Activated CD8-positive, alpha-beta memory T cell treated with anti-CD3 and anti-CD28 coated beads, Interleukin-2, amount 50 U/mL, for 4 hours (primary cell): ENCODE measurements around the gene HDX.
"Not testable (repeated sequence)": the region's sequence is repeated elsewhere in the genome, so short reads cannot be mapped to it uniquely, and the experiment has no call there.

Experiments
- DNase-seq: peaks from one replicate; pipeline ENCODE4 v3.0.0-alpha.2; 2020

The HDX gene, protein sequence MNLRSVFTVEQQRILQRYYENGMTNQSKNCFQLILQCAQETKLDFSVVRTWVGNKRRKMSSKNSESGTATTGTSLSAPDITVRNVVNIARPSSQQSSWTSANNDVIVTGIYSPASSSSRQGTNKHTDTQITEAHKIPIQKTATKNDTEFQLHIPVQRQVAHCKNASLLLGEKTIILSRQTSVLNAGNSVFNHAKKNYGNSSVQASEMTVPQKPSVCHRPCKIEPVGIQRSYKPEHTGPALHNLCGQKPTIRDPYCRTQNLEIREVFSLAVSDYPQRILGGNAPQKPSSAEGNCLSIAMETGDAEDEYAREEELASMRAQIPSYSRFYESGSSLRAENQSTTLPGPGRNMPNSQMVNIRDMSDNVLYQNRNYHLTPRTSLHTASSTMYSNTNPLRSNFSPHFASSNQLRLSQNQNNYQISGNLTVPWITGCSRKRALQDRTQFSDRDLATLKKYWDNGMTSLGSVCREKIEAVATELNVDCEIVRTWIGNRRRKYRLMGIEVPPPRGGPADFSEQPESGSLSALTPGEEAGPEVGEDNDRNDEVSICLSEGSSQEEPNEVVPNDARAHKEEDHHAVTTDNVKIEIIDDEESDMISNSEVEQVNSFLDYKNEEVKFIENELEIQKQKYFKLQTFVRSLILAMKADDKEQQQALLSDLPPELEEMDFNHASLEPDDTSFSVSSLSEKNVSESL

DNA sequence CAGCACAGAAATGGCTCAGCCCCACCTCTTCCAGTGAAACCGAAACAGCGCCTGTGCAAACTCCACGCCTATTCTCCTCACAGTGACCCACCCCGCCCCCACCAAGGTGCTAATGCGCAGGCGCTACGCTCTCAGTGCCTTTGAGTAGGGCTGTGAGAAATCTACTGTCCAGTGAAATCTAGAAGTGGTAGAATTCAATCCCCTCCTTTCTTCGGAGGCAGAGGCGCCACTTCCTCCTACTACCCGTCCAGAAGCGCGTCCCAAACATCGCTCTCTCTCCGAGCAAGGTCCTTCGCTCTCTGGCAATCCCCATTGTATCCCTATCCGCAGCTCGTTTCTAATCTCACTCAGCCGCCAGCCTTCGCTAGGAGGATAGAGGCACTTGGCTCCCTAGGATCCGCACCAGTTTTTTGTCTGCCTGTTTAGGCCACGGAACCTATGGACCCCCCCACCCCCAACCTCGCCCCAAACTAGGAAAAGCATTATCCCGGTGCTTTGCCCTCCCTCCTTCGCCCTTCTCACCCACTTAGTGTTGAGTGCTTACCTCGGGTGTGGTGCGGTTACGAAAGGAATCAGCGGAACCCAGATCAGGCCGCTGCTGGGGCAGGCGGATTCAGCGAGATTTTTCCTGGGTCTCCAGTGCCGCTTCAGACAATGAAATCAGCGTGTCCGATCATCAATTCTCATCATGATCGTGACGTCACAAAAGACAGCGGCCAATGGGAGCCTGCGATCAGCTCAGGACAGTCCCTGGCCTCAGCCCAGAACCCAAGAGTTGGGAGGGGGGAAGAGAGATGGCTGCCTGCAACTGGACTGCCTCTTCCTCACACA is at the start of gene HDX:
Gene HDX, minus strand, starts transcription at position 656 of the 831 bp plus-strand sequence. CDS start 27,056 bp downstream, outside the sequence.
- DNase-seq: peak; percentile 60

DNA sequence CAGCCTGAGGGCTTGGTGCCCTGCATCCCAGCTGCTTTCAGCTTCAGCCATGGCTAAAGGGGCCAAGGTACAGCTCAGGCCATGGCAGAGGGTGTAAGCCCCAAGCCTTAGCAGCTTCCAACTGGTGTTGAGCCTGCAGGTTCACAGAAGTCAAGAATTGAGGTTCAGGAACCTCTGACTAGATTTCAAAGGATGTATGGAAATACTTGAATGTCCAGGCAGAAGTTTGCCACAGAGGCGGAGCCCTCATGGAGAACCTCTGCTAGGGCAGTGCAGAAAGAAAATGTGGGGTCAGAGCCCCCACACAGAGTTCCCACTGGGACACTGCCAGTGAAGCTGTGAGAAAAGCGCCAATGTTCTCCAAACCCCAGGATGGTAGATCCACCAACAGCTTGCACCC is 39.1 kb upstream of the HDX start:
- DNase-seq: not testable (repeated sequence)

DNA sequence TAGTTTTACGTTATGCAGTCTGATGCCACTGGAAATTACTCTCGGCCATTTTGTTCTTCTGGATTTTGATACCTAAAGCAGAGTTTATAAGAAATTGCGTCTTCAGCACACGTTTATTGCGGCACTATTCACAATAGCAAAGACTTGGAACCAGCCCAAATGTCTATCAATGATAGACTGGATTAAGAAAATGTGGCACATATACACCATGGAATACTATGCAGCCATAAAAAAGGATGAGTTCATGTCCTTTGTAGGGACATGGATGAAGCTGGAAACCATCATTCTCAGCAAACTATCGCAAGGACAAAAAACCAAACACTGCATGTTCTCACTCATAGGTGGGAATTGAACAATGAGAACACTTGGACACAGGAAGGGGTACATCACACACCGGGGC is 35.4 kb upstream of the HDX start:
- DNase-seq: not testable (repeated sequence)

DNA sequence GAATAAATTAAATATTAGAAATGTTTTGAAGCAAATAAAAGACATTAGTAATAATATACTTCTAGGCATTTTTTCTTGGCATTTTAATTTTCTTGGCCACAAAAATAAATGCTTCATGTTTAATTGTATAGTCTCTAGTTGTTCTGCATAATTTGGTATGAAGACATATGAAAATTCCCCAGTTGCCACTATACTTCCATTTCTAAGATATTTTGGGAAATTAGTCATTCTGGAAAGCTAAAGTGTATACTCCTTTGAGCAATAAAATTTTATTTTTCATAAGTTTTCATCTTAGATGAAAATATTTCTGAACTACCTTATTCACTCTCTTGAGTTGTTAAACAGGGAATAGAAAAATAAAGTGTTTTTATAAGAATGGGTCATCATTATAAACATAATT is 13.8 kb downstream of the HDX start:
- DNase-seq: no peak

DNA sequence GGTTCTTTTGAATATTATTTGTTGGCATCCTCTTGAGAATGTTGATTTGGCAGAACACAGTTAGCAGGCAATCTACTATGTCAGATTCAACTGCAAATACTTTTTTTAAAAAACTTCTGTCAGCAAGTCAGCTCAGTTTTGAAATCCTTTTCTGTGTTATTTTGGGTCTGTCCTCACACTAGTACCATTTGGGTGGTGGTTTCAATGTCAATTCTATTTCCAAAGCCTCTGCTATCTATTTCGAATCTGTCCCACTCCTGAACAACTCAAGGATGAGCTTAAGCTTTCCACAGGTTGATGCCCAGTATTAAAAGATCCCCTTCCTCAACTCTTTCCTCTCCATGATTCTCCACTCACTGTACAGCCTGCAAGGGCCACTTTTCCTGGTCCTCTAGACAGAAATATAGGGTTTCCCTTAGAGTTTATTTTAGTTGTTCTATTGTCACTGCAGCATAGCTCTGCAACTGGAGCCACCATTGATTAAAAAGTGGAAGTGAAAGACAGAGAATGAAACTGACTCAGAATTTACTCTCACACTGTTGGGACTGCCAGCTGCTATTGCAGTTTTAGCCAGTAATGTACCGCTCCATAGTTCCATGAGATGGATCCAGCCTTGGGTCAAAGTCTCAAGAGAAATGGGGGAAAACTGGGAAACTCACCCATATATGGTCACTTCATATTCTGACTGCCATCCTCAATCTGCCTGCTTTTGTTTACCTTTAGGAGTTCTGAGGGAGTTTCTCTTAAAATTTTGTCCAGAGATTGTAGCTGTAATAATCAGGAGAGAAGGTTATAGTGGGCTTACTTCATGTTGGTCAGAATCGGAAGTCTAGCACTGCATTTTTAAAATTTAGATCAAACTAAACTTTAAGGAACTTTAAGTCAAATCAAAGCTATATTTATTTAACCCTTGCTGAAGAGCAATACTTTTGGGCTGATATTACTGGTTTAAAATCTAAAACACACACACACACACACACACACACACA is 14.6 kb downstream of the HDX start:
- DNase-seq: no peak

DNA sequence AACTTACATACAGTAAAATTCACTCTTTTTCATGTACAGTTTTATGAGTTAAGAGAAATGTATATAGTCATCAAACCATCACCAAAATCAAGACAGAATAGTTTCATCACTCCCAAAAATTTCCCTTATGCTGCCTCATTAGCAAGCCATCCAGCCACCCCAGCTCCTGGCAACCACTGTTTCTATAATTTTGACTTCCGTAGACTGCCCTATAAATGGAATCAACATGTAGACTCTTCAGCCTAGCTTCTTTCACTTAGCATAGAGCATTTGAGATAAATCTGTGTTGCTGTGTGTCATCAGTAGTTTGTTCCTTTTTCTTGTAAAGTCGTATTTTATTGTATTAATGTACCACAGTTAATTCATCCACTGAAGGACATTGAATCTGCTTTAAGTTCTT is 23.2 kb downstream of the HDX start:
- DNase-seq: no peak

DNA sequence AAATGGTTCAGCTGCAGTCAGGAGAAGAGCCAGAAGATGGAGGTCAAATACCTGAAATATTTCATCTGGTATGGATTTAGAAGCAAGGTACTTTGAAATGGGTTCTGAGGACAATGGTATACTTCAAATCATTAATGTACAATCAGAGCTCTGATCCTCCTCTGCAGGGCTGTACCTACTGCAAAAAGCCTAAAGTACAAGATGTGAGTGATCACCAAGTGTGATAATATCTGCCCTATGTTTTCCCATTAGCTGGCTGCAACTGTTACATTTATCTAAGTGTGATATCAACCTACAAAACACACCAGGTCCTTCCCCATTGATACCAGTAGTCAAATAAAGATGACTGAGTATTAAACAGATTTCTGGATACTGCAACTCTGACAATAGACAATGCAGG is 25.1 kb downstream of the HDX start:
- DNase-seq: no peak

DNA sequence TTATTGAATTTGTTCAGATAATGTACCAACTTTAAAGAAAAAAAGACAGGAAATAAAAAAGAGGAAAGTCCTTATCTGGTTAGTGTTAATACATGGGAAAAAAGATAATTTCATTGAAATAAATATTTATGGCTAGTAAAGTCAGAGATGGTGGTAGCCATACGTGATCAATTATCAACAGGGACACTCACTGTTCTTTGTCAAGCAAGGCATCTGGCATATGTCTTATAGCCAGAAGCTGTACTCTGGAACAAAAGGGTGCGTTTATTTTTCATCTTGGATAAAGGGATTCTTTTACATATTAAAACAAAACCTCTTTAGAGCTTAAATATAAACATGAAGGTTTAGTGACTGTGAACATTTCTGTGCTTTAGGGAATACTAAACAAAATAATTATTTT is 26.7 kb downstream of the HDX start:
- no peak for DNase-seq

DNA sequence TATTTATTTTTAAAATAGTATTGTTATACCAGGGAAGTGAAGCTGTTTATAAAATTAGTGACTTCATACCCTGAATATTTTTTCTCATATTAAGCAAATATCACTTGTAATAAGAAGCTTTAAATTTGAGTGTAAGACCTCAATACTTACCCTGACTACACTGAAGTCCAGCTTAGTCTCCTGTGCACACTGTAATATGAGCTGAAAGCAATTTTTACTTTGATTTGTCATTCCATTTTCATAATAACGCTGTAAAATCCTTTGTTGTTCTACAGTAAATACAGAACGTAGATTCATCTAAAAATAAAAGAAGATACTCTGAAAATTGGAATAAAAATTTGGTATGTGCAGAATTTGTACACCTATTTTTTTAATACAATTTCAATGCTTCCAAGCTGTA is 27.2 kb downstream of the HDX start:
- no peak for DNase-seq

DNA sequence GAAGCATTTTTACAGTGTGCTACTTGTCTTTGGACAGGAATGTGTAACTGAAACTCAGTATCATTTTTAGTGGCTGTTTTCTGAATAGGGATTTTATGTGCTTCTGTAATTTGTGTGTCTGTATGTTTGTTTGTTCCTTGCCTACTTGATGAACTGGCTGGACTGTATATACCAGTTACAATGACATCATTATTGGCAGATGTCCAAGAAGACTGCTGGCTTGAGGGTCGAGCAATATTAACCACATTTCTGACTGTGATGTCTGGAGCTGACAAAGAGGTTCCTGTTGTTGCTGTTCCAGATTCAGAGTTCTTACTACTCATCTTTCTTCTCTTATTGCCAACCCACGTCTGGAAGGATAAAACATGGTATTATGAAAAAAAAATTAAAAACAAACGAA is 33.0 kb downstream of the HDX start:
- no peak for DNase-seq

DNA sequence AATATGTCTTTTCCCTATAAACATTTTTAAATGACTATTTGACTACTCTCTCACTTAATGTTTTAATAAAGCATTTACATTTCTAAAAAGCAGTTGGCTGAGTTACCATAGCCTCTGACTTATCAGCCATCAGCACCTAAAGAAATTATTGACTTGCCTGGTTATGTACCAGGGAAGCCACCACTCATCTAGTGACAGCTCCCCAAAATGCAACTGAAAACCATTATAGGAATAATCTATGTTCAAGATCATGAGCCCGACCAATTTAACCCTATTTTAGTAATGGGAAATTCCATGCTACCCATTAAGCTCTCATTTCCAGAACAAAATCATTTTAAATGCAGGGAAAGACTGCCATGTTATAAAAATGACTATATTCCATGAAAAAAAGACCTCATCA is 34.4 kb downstream of the HDX start:
- no peak for DNase-seq

DNA sequence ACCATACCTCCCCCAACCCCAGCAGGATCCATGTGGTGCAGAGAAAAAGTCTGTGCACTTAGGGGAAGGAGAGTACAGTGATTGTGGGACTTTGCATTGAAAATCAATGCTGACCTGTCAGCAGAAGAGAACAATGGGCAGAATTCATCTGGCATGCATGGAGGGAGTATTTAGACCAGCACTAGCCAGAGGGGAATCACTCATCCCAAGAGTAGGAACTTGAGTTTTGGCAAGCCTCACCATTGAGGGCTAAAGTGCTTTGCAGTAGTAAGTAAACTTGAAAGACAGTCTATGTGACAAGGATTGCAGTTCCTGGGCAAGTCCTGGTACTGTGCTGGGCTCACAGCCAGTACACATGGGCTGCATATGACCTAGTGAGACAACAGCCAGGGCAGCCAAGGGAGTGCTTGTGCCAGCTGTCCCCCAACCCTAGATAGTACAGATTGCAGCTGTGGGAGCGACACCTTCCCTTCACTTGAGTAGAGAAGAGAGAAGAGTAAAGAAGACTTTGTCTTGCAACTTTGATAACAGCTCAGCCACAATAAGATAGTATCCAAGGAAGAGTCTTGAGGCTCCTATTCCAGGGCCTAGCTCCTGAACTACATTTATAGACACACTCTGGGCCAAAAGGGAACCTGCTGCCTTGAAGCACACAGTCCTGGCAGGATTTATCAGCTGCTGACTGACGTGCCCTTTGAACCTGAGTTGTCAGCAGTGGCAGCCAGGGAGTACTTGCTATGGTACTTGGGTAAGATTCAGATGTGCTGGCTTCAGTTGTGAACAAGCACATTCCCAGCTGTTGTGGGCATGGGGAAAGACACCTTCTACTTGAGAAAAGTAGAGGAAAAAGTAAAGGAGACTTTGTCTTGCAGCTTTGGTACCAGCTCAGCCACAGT is 48.7 kb downstream of the HDX start:
- no peak for DNase-seq

DNA sequence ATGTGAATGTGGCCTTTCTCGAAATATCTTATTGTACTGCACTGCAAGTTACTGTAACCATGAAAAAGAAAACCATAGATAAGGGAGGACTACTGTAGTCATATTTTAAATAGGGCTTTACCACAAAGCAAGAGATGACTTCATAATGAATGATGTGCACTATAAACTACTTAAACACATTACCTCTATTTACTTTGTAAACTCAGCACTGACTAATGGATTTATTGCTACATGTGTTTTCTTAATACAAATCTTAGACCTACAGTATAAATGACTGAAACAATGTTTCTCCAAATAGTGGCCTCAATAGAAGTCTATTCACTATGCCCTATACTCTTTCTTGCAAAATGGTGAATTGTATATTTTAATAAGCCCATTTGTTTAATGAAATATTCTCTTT is 61.1 kb downstream of the HDX start:
- no peak for DNase-seq

DNA sequence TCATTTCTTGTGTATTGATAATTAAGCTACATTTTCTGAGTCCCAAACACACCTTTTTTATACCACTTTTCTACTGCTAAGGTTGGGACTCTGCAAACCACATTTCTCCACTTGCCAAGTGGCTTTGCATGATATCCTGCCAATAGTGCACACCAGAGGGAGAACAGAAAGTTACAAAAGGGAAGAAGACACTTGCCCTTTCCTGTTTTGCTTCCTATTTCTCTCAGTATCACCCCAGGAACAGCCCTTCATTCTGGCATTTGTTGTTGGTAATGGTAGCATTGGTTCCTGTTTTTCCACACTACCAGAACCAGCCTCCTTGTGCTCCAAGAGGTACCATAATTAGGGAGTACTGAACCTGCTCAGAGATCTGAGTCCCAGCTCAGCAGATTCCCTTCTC is 87.1 kb downstream of the HDX start:
- DNase-seq: no peak

DNA sequence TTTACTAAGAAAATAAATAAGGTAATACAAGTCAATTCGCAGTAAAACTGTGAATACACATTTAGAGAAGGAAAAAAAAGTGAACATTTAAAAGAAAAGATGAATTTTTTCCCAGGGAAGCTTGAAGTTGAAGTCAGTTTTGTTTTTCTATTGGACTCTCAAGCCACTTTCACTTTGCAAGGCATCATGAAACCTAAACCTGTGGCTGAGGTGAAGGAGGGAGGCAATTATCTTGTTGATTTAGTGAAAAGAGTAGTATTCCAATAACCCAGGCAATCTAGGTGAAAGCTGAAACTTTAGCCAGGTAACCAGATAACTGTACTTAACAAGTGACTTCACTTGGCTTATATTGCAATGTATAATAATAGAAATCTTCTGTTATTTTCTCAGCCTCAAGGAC is 138.6 kb downstream of the HDX start:
- DNase-seq: no peak

DNA sequence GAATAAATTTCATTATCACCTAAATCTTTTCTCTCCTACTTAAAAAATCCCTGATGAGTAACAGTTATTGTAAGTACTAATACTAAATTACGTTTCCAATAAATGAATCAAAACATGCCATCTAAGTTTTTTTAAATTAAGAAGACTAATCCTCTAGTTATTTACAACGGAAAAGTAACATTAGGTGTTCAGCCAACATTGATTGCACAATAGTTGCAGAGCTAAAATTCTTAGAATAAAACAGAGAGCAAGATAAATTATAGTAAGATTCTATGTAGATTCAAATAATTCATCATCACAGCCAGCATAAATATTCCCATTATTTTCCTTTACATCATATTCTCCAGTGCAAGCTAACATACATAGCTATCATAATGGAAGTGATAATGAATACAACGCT is 139.2 kb downstream of the HDX start:
- no peak for DNase-seq

DNA sequence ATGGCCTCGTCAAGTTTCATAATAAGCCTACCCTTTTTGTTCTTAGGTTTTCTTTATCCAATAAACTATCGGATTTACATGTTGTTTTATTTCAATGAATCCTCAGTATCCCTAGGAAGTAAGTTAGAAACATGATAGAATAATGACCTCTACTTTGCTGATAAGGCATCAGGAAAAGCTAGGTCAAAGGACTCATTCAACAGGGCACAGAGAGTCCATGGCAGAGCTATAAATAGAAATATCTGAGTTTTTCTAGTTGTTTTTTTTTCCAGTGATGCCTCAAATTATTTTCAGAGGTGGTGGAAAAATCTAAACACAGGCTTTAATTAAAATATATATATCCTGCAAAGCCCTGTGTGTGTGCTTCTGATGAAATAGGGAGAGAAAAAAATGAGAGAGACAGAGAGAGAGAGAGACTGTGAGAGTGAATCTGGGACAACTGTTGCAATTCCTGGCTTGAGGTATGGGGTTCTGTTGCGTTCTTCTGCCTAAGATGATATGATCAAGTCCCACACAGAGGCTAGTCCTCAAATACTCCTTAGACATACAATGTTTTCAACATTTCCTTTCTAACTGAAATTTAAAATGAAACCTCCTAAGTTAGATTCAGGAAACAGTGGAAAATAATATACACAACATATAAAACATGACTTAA is 139.9 kb downstream of the HDX start:
- no peak for DNase-seq

DNA sequence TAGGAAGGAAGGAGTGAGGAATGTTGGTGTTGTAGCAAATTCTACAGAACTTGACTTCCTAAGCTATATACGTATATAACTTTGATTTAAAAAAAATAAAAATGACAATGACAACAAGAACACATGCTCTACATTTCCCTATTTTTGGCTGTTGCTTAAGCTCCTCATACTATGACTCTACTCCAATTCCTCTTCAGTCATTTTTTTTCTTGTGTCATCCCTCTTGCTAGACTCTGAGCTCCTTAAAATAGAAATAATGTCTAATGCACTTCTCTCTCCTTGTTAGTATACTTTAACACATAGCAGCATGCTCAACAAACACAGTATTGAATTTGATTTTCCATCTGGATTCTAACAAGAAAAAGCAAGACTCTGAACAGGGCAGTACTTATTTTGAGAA is 144.0 kb downstream of the HDX start:
- no peak for DNase-seq

DNA sequence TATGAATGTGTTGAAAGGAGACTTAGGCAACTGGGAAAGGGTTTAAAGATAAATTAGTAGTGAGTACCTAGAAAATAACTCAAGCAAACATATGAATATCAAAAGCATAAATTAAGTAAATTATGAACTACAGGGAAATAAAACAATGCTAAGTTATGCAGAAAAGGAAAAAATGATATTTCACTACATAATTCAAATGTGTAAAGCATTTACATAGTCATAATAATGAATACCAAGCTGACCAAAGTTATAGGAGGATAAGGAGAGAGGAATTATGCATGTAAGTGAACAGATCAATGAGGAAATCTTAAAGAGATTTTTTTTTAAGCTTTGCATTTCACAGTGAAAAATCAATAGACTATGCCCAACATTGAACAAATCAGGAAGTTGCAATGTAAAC is 145.0 kb downstream of the HDX start:
- DNase-seq: no peak

DNA sequence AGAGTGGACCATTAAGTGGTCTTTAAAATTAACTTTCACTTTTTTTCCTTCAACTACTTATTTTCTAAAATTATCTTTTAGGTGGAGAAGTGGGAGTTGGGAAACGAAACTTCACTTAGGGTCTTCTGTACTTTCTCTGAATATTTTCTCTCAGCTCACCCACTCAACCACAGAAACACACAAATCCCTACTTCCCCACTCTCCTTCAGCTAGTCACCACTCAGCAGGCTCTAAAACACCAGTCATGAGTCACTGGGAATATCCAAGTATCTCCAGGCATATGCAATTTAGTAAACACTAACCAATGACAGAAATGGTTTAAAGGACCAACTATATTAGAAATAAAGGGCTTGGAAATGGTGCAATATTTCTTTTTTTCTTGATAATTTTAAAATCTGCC is 161.3 kb downstream of the HDX start:
- no peak for DNase-seq
